COLO668 (cell line): Measurements from ENCODE around the gene ATF5.
"Not testable (repeated sequence)": the region's sequence is repeated elsewhere in the genome, so short reads cannot be mapped to it uniquely, and the experiment has no call there.

Source experiments
- DNase-seq: peaks from one replicate; lab custom pipeline; 2025; ENCODE audit not compliant: unreplicated experiment; lab: John Stamatoyannopoulos, UW

The ATF5 gene

DNA sequence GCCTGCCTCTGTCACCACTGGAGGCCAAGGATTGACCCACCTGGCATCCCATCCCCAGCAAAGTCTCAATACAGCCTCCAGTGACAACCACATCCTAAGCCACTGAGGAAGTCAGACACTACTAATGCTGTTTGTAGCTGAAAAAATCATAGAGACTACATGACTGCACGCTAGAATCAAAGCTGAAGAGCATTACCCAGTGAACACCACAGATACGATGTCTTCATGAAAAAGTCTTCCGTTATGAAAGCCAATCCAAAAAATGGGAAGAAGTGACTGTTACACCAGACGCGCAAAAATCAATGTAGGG, 11.4 kb downstream of the ATF5 start:
- no peak for DNase-seq

DNA sequence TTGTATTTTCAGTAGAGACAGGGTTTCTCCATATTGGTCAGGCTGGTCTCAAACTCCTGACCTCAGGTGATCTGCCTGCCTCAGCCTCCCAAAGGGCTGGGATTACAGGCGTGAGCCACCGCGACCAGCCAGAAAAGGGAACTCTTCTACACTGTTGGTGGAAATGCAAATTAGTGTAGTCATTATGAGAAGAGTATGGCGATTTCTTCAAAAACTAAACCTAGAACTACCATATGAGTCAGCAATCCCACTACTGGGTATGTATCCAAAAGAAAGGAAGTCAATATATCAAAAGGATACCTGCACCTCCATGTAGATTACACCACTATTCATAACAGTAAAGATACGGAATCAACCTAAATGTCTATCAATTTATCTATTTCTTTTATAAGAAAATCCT, 15.6 kb downstream of the ATF5 start:
- not testable (repeated sequence) for DNase-seq

DNA sequence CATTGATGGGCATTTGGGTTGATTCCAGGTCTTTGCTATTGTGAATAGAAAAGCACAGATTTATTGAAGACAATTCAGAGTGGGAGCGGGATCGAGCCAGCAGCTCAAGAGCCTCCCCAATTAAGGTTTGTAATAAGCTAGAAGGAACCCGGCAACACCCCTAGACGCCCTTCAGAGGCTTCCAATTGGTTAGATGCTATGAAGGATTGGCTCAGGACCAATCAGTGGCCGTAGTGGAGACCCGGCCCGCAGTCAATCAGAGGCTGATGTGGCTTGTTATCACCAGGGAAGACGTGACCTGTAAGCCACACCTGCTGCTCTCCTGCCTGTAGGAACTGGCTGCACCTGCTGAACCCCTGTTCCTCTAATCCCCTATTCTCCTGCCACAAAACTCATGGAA, 17.4 kb downstream of the ATF5 start:
- DNase-seq: no peak

DNA sequence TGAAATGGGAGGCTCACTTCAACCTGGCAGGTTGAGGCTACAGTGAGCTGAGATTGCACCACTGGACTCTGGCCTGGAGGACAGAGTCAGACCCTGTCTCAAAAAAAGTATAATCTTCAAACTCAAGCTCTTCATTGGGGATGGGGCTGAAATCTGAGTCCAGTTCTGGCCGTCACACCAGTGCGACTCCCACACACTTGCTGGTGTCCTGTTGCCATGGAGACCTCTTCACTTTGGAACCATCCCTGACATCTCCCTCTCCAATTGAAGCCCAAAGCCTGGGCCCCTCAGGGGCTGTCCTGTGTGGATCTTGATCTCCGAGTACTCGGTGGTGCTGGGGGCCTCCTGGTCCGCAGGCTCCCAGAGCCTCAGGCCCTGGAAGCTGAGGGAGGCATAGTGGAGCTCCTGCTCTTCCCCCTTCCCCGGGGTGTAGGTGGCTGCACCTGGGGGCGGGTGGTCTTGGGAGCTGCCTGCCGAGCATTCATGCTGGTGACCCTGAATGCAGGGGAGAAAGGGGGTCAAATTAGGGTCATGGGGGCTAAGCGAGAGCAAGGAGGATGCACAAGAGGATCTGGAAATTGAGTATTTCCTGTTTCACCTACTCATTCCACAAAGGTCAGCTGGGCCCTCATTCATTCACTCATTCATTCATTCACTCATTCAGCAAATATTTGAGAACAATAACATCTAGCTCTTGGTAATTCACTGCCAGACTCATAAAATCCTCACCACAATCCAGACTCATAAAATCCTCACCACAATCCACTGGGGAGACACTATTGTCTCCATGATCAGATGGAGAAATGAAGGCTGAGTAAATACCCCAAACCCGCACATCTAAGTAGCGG, 21.0 kb downstream of the ATF5 start:
- no peak for DNase-seq

DNA sequence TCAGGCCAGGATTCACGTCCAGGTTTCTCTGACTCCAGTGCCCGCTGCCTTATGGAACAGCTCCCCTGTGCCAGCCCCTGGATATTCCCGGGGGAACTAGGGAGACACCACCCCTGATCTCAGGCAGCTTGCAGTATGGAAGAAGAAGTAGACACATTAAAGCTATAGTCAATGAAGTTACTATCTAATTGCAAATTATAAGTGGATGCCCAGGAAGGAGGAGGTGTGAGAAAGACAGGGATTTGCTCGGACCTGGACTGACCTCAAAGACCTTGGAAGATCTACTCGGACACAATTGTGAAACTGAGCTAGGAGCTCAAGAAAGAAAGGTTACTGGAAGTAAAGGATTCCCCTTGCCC, 21.6 kb downstream of the ATF5 start:
- DNase-seq: no peak

DNA sequence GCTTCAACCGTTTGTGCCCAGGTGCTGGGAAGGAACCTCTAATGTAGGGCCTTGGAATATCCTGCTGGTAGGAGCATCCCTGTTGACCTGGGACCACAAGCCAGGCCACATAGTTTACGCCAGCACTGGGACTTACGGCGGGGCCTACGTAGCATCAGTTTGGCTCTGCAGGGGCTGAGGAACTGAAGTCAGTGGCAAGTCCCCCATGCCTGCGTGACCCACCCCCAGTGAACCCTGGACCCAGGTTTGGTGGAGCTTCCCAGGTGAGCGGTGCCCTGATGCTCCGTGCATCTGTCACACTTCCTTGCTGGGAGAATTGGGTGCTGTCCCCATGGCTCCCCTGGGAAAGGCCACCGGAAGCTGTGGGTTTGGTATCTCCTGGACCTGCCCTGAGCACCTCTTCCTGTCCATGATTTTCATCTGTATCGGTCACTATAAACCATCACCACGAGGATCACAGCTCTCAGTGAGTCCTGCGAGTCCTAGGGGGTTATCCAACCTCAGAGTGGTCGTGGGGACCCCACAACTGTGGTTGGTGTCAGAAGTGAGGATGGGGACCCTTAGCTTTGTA, 22.0 kb downstream of the ATF5 start:
- DNase-seq: no peak

DNA sequence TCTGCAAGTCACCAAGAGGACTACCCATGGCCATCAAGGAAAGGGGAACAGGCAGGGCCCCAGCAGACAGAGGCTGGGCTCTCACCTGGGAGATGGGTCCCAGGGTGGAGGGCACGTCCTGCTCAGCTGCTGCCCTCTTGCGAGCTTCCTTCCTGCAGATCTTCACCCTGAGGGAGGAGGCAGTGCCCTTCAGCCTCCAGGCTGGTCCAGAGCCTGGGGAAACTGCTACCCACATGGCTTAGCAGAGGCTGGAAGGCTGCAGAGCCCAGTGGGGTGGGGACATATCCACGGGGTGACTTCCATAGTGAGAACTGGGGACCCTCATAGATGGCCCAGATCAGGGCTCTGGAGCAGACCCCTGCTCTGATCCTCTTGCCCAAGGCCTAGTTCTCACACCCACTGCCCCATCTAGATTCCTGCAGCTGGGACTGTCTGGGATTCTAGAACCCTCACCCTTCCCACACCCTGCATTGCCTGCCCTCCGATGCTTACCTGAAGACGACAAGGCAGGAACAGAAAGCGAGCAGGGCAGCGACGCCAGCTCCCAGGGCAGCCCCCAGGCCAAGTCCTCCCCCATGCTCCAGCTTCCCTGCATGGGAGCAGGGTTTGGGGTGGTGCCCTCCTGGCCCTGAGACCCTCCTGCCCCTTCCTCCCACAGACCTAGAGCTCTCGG, 22.9 kb downstream of the ATF5 start:
- no peak for DNase-seq

DNA sequence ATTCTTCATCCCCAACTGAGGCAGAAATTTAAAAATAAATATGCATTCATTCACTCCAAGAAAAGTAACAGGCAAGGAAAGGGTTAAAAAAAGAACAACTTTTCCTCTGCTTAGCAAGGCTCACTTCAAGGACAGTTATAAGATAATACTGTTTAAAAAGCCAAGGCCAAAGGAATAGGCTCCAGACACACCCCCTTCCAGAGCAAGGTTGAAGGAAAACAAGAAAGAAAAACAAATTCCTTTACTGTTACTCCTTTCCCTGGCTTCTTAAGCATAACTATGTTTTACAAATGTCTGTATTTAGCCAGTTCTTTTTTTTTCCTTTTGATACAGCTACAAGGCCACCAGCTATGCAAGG, 23.5 kb downstream of the ATF5 start:
- DNase-seq: no peak

DNA sequence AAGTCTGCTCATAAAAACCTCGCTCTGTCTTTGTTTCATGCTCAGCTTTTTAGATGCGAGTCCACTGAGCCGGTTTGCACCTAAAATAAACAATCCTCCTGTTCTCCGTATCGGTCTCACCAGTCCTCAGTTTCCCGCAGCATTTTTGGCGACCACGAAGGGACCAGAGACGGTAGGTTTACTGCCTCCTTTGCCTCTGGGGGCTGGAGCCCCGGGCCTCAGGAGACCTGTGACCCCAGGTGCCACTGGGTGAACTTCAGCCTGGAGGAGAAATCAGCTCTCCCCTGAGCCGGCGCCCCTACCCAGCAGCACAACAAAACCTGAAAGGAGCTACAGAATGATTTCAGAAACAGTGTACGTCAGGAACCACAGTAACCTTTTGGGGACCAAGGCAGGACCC, 23.9 kb downstream of the ATF5 start:
- no peak for DNase-seq

DNA sequence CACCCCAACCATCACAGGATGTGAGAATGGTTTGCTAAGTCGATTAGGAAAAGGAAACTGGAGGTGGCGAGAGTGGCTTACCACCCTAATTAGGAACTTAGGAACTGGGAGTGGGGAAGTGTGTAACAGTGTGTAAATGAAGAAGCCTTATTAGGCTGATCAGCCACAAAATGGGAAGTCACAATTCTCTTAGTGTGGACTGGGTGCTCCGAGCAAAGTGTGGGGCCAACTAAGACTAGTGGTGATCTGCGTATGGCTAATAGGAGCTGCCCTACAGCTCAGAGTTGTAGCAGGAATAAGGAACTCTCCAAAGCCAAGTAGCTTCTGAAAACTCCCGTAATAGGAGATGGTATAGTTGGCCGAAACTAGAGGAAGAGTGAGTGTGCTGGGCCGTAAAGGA, 24.4 kb downstream of the ATF5 start:
- DNase-seq: no peak

DNA sequence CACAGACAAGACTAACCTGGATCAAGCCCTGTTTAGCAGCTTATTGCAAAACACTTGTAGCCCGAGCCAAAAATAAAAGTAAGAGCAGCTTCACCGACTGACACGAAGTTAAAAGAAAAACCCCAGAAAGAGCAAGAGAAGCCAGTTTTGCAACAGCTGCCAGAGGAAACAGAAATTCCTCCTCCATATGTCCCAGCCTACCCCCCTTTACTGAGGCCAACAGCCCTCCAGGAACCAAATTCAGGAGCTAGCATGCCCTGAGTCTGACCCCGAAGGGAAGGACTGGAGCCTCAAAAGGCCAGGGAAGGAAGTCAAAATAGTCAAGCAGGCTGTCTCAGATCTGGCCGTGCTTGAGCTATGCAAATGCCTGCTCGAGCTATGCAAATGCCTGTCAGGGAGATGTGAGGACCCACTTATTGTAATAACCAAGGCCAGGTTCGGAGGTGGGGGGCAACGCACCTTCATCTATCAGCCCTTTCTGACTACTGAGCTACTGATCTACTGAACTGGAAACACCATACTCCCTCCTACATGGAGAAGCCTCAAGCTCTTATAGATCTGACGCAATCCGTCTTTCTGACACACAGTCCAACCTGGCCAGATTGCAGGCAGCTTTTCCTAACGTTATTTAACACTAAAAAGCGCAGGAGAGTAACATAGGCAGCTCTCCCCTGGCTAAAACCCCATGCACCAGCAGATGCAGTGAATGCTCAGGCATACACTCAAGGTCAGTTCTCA, 25.3 kb downstream of the ATF5 start:
- DNase-seq: no peak

DNA sequence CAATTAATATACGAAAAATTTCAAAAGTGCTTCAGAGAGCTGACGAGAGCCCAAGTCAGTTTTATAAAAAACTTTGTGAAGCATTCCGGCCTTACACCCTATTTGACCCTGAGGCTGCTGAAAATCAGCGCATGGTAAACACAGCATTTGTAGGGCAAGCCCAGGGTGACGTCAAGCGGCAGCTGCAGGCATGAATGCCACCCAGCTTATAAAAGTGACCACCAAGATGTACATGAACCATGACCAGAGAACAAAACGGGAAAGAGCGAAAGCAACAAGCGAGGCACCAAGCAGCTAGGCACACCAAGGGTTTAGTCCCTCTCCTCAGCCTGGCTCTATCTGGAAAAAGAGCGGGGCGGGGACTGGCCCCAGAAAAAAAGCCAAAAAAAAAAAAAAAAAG, 25.9 kb downstream of the ATF5 start:
- DNase-seq: peak; percentile 62

DNA sequence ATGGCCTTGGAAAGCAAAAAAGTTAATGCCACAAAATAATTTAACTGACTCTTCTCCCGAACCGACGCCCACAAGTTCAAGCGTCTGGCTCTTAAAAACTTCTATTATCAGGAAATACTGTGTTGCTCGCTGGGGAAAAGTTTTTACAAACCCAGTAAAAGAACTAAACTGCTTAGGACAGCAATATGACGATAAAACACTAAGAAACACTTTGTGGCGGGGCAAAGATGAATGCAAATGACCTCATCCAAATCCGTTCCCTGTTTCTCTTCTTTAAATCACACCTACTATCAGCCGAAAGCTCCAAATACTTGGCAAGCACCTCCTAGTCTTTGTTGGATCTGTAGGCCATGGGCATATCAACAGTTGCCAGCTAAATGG, 27.1 kb downstream of the ATF5 start:
- DNase-seq: no peak

DNA sequence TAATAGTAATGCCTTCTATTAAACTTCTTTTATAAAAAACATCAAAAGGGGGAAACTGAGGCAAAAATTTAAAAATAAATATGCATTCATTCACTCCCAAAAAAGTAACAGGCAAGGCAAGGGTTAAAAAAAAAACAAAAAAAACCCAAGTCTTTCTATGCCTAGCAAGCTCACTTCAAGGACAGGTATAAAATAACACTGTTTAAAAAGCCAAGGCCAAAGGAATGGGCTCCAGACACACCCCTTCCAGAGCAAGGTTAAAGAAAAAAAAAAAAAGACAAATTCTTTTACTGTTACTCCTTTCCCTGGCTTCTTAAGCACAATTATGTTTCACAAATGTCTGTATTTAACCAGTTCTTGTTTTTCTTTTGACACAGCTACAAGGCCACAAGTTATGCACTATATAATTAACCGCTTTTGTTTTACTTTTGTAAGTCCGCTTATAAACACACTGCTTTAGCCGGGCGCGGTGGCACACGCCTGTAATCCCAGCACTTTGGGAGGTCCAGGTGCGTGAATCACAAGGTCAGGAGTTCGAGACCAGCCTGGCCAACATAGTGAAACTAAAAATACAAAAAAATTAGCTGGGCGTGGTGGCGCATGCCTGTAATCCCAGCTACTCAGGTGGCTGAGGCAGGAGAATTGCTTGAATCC, 28.4 kb downstream of the ATF5 start:
- DNase-seq: no peak

DNA sequence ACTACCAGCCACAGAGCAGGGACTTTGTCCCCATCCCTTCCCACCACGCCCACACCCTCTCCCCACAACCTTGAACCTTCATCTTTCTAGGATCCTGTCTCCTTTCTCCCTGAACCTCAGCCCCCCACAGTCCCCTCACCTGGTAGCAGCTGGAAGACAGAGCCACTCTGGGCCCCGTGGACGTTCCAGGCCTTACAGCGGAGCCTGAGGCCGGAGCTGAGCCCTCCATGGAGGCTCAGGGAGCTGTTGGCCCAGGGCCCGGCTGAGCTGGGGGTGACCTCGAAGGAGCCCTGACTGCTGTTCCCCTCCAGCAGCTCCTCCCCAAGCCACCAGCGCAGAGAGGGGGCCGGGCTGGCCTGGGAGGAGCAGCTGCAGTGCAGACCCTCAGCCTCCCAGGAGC, 29.1 kb downstream of the ATF5 start:
- DNase-seq: not testable (repeated sequence)

DNA sequence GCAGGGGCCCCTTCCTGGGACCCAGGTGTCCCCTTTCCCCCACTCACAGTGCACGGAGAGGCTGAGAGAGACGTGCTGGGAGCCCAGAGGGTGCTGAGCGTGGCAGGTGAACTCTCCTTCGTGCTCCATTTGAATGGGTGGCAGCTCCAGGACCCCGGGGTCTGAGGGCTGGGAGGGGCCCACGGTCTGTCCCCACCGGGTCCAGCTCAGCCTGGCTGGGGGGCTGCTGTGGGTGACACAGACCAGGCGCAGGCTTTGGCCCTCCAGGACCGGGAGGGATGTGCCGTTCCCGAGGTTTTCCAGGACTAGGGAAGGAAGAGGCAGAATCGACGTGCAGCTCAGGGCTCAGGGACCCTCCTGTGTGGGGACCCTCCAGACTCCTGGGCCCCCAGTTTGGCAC, 29.6 kb downstream of the ATF5 start:
- not testable (repeated sequence) for DNase-seq

DNA sequence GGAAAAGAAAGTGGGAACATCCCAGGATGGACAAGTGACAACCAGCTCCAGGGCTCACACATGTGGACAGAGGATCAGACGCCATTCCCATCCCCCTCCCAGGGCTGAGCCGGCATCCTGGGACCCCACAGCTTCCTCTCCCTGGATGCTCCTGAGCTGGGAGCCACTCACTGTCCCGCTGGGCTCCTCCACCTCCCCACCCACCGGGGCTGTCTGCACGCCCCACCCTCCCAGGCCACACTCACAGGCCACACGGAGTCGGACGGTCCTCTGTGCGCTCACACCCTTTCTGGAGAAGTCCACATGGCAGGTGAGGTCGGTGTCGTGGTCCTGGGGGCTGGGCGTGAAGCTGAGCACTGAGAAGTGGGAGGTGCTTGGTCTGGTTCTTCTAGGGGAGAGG, 30.9 kb downstream of the ATF5 start:
- DNase-seq: not testable (repeated sequence)

DNA sequence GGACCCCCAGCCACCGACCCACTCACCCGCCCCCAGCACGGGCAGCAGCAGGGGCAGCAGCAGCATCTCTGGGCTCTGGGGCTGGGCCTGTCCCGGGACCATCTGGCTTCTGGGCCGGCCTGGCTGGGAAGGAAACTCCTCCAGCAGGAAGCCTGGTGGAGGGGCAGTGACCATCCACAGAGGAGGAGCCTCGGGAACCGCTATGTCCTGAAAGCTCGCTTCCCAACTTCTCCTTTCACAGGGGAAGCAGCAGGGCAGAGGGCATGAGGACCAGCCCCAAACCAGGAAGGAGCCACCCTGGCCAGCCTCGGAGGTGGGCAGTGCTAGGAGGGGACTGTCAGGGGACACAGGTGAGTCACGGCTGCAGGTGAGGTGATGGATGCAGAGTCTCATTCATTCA, 32.0 kb downstream of the ATF5 start, which contains the start of gene SIGLEC11:
Gene SIGLEC11, minus strand, starts transcription at position 193 of the 400 bp plus-strand sequence. Its CDS starts 91 bp downstream, at position 102.
- not testable (repeated sequence) for DNase-seq

DNA sequence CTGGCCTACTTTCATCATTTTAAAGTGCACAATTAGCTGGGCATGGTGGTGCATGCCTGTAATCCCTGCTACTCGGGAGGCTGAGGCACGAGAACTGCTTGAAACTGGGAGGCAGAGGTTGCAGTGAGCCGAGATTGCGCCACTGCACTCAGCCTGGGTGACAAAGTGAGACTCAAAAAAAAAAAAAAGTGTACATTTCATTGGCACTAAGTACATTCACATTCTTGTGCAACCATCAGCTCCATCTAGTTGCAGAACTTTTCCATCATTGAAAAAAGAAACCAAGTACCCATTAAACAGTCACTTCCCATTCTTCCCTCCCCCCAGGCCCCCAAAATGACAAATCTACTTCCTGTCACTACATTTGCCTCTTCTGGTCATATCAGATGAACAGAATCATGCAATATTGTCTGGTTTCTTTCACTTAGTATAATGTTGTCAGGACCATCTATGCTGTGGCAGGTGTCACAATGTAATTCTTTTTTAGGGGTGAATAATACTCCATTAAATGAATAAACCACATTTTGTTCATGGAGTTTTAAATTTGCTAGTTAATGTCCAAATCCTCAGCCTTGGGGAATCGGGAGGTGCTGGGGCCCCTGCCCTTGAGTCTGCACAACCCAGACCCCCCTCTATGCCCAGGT, 39.4 kb downstream of the ATF5 start:
- DNase-seq: no peak

DNA sequence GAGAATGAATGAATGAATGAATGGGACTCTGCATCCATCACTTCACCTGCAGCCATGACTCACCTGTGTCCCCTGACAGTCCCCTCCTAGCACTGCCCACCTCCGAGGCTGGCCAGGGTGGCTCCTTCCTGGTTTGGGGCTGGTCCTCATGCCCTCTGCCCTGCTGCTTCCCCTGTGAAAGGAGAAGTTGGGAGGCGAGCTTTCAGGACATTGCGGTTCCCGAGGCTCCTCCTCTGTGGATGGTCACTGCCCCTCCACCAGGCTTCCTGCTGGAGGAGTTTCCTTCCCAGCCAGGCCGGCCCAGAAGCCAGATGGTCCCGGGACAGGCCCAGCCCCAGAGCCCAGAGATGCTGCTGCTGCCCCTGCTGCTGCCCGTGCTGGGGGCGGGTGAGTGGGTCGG, 40.4 kb downstream of the ATF5 start:
- not testable (repeated sequence) for DNase-seq

DNA sequence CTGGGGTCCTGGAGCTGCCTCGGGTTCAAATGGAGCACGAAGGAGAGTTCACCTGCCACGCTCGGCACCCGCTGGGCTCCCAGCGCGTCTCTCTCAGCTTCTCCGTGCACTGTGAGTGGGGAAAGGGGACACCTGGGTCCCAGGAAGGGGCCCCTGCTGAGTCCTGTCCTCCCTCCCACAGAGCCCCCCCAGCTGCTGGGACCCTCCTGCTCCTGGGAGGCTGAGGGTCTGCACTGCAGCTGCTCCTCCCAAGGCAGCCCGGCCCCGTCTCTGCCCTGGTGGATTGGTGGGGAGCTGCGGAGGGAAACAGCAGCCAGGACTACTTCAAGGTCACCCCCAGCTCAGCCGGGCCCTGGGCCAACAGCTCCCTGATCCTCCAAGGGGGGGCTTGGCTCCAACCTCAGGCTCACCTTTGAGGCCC, 43.0 kb downstream of the ATF5 start:
- no peak for DNase-seq
